Coronary artery (tissue), 2 donors: ENCODE data around the gene SRPK1.

Source experiments
- DNase-seq: peaks from one replicate; pipeline ENCODE4 v3.0.0-alpha.2; 2017; ENCODE audit warnings: low spot score
- H3K27ac ChIP-seq, 2 donors: fragments of 200-600 bp; sonication (generic); one replicate each; pipeline ENCODE4 v1.5.1; 2016 to 2019
- H3K4me3 ChIP-seq: fragments of 200-600 bp; sonication (generic); 2 replicates; pipeline ENCODE4 v1.5.1; 2016; ENCODE audit warnings: mild to moderate bottlenecking, moderate library complexity
- TF ChIP-seq, protein P1 (sequence below): fragments of 200-600 bp; sonication (generic); IDR thresholded peaks from one replicate; pipeline ENCODE4 v1.5.1; 2019; ENCODE audit warnings: antibody characterized with exemption

The SRPK1 gene

DNA sequence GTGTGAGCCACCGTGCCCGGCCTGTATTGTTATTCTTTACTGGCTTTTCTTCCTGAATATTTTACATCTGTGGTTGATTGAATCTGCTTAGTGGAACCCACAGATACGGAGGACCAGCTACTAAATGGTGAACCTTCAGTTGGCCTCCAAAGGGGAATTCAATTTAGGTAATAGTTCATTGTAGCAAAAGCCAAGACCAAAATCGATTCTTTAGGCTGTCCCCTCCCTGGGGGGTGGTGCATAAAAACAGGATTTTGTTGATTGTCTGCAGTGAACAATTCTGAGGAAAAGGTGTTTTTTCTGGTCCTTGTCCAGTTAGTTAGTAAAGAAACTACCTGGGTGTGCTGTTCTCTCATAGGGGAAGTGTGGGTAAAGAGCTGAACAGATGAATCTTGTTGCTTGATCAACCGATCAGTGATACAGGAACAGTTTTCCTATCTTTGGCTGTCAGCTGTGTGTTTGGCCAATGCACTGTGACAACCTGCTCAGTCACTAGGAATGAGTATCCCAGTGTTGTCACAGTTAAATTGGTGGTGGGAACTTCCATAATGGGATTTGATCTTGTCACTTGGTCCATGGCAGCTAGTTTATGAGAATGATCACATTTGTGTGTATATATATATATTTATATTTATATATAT is 96.2 kb downstream of the SRPK1 start:
- no peak overlapping the region for H3K4me3 ChIP-seq
- TF ChIP-seq, protein P1, sequence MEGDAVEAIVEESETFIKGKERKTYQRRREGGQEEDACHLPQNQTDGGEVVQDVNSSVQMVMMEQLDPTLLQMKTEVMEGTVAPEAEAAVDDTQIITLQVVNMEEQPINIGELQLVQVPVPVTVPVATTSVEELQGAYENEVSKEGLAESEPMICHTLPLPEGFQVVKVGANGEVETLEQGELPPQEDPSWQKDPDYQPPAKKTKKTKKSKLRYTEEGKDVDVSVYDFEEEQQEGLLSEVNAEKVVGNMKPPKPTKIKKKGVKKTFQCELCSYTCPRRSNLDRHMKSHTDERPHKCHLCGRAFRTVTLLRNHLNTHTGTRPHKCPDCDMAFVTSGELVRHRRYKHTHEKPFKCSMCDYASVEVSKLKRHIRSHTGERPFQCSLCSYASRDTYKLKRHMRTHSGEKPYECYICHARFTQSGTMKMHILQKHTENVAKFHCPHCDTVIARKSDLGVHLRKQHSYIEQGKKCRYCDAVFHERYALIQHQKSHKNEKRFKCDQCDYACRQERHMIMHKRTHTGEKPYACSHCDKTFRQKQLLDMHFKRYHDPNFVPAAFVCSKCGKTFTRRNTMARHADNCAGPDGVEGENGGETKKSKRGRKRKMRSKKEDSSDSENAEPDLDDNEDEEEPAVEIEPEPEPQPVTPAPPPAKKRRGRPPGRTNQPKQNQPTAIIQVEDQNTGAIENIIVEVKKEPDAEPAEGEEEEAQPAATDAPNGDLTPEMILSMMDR = no peak
- no peak for DNase-seq
- no peak overlapping the region for H3K27ac ChIP-seq

DNA sequence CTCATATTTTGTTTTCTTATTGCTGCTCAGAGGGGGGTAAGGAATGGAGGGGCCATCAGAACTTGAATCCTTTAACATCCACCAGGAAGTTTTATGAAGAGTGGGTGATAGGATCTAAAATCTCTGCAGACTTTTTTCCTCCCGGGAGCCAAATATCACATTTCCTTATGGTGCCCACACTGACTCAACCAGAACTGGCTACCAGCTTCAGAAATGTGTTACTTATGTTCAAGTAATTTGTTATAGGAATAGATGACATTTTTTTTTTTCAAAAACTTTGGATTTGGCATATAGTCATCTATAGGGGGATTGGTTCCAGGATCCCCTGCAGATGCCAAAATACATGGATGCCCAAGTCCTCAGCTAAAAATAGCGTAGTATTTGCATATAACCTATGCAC is 97.3 kb downstream of the SRPK1 start:
- no peak overlapping the region for H3K27ac ChIP-seq
- H3K4me3 ChIP-seq = no peak overlapping the region
- TF ChIP-seq, protein P1 = no peak
- no peak for DNase-seq

DNA sequence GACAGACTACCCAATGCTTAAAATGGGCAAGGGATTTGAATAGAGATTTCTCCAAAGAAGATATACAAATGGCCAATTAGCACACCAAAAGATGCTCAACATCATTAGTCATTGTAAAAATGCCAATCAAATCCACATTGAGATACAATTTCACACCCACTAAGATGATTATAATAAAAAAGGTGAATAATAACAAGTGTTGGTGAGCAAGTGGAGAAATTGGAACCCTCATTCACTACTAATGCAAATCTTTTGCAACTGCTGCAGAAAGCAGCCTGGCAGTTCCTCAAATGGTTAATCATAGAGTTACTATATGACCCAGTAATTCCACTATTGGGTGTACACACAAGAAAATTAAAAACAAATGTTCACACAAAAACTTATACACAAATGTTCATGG is 103.4 kb downstream of the SRPK1 start:
- DNase-seq = no peak
- Histone ChIP-seq H3K4me3 (no peak overlapping the region), H3K27ac (no peak overlapping the region)
- TF ChIP-seq, protein P1 = no peak

DNA sequence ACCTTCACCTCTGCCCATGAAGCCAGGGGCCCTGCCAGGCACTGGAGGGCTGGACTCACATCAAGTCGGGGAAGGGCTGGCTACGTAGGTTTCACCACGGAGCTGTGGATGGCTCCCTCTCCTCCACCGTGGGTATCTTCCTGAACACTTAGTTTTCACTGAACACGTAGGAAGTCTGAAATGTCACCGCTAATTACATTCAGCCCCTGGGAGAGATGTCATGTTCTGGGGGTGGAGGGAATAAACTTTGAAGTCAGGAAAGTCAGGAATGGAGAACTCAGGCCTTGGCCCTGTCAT is 109.3 kb downstream of the SRPK1 start:
- TF ChIP-seq, protein P1 = no peak
- H3K27ac ChIP-seq = no peak overlapping the region
- H3K4me3 ChIP-seq = no peak overlapping the region
- DNase-seq = no peak

DNA sequence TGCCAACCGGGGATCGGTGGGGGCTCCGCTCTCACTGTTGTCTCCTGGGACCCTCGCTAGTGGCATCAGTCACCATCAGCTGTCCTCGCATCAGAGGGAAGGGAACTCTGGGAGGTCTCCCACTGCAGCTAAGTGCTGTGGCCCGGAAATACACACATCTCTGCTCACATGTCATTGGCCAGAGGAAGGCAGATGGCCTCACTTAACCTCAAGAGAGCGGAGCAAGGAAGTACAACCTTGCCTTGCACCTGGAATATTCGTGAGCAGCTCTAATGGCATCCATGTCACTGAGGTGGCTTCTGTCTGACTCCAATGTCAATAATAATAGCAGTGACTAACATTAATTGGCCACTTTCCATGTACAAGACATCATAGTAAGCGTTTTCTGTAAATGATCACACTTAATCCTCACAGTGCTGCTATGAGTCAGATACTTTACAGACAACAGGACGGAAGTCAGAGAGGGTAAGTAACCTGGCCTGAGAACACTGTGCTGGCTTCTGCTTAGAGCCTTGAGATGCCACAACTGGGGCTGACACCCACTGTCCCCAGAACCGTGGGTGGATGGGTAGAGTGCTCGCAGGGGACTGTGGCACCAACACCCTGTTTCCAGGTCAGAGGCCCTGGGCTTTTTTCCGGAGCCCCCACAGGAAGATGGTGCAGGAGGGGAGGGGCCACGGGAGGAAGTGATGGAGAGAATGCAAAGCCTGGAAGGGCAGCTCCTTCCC is 109.8 kb downstream of the SRPK1 start:
- Histone ChIP-seq H3K4me3 (no peak overlapping the region), H3K27ac (no peak overlapping the region)
- TF ChIP-seq, protein P1 = no peak
- DNase-seq = no peak

DNA sequence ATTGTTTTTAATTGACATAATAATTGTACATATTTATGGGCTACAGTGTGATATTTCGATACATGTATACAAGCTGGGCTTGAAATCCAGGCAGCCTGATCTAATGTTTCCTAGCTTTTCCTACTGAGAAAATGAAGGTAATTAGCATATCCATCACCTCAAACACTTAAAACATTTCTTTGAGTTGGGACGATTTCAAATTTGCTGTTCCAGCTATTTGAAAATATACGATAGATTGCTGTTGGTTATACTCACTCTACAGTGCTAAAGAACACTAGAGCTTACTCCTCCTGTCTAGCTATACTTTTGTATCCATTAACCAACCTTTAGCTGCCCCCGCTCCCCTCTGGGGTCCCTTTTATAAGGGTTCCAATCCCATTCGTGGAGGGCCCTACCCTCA is 111.1 kb downstream of the SRPK1 start:
- no peak for DNase-seq
- Histone ChIP-seq H3K4me3 (no peak overlapping the region), H3K27ac (no peak overlapping the region)
- TF ChIP-seq, protein P1 = no peak

DNA sequence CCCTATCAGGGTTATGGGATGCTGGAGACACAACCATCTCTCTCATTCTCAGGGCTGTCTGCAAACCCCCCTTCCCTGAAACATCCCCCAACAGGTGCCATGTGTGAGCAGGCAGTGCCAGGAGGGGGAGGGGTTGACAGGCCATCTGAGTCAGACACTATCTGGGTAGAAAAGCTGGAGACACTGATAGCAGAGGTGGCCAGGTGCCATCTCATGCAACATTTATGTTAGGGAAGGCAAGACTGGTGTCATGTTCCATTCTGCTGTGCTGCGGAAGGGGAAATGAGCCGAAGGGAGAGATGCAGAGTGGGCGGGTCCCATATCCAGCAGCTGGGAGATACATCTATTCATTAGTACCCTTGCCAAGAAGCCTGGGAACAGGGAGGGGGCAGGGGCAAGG is 112.2 kb downstream of the SRPK1 start:
- no peak overlapping the region for H3K27ac ChIP-seq
- H3K4me3 ChIP-seq = no peak overlapping the region
- TF ChIP-seq, protein P1 = no peak
- DNase-seq = no peak
